GM18861 (cell line): Measurements from ENCODE around the gene MRPL14.

Experiments
- ATAC-seq: cut with Tn5 transposase; IDR thresholded peaks from one replicate; pipeline ENCODE4 v1.9.1; 2021; ENCODE audit not compliant: unreplicated experiment

Gene MRPL14

DNA sequence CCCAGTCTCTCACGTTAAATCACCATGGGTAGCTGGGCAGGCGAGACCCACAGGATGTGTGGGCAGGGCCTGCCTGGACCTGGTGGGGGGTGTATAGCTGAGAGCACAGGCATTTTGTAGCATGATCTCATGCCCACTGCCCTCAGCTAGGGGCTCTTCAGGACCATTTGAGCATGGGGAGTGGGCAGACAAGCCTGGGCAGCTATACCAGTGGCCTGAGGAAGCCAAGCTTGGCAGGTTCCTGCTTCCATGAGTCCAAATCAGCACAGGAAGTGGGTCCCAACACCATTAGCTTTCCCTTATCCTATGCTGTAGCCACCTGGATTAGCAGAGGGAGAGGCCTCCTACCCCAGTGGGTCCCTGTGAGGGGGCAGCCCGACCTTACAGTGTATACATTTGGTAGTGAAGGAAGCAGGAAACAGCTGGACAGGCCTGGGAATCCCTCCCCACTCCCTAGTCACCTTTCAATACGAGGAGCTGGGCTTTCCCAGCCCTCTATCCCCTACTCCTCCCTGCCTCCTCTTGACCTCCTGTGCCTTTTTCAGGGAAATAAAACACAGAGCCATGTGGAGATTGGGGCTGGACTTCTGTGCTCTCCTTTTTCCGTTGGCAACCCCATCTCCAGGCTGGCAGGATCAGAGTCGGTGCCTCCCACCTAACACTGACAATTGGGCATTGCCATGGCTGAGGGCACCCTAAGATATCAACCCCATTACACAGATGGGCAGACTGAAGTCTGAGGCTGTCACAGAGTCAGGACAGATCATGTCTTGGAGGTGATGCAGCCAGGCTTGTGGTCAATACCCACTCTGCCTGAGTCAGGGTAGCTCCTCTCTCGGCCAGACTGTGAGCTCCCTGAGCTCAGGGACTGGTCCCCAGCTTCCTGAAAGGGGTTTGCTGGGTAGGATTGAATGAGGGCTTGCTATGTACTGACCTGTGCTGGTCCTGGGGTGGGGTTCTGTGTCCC is 59.8 kb downstream of the MRPL14 start:
- no peak for ATAC-seq

DNA sequence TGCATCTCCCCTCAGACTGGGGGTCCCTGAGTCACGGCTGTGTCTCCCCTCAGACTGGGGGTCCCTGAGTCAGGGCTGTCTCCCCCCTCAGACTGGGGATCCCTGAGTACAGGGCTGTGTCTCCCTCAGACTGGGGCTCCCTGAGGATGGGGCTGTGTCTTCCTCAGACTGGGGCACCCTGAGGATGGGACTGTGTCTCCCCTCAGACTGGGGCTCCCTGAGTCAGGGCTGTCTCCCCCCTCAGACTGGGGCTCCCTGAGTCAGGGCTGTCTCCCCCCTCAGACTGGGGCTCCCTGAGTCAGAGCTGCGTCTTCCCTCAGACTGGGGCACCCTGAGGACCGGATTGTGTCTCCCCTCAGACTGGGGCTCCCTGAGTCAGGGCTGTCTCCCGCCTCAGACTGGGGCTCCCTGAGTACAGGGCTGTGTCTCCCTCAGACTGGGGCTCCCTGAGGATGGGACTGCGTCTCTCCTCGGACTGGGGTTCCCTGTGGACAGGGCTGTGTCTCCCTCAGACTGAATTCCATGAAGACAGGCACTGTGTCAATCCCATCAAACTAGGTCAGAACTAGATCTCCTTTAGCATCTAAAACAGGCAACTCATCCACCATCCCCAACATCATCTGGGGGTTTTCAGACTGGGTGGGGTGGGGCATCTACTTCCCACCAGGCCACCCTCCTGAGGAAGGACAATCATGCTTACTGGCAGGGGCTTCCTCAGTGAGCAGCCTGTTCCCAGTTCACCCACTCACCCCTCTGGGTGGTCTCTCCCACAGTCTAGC is 60.7 kb downstream of the MRPL14 start:
- ATAC-seq = no peak

DNA sequence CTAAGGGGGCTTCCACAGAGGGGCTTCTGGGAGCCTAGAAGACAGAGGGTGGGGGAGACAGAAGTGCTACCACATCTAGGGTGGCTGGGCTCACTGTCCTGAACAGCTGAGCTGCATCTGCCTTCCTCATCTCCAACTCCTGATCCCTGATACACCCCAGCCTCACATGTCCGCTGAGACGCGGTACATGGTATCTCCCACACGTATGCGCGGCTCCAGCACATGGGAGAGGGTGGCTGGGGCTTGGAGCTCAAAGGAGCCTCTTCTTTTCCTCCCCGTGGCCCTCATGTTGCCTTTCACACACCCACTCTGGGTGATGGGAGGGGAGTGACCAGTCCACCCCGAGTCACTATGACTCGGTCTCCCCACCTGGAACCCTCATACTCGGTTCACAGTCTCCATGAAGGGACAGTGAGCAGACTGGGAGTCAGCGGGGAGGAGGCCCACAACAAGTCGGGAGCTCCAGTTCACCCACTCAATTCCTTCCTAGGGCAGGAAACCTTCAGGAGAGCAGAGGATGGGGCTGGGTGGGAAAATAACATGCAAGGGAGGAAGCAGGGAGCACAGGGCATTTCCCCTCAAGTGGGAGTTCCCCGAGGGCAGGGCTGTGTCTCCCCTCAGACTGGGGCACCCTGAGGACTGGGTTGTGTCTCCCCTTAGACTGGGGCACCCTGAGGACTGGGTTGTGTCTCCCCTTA is 61.7 kb downstream of the MRPL14 start:
- no peak for ATAC-seq

DNA sequence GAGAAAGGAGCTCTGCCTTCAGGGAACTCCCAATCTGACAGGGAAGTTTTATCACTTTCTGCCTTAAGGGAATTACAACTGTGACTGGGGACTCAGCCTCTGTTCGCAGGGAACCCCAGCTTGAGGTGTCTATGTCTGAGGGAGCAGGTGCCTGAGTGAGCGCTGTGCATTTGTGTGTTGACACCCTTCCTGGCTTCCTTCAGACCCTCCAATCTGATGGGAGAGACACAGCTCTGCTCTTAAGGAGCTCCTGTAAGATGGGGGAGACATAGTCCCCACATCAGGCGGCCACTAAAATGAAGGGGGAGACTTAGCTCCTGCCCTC is 62.3 kb downstream of the MRPL14 start:
- no peak for ATAC-seq

DNA sequence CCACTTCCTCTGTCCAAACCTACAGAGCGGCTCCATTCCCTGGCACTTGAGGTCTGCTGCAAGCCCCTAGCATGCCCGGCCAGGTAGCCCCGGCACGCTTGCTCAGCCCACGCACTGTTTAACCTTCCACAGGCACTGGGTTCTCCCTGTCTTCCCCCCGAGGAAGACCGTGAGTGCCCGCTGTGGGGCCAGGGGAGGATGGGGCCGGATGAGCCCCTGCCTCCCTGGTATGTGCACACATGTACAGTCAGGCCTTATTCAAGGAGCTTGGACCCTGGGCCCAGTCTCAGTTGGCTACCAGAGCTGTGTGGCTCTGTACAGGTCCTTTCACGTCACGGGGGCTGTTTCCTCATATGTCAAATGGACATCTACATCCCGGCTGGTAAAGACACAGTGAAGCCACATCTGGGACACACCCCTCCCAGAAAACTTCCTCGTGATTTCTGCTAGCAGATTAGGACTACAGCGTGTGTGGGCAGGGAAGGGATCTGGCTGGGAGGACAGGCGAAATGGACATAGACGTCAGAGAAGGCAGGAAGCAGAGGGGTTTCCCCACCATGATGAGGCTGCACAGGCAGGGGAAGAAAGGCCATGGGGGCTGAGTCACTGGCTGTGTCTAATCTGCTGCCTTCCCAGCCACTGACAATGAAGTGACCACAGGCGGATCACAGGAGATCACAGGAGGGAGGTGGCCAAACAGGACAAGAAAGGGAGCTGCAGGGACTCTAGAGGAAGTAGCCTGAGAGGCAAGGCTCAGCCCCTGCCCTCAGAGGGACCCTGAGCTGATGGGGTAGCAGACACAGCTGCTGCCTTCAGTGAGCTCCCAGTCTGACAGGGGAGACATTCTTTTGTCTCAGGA is 62.9 kb downstream of the MRPL14 start:
- ATAC-seq = no peak

DNA sequence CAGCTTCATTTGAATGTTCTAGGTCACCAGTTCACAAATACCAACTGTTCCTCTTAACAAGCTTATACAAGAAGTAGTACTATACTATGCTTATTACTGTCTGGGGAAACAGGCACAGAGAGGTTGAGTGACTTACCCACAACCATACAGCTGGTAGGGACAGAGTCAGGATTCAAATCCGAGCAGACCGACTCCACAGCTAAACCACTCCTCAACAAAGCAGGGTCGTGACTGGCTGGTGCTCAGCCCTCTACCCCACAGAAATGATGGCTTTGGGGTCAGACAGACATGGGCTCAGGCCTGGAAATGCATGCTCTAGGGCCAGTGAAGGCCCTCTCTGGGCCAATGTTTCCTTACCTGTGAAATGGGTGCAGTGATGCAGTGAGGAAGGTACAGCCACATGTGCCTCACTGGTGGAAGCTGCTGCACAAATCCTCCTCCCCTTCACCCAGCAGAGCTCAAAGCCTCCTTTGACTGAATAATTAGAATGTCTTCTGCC is 63.6 kb downstream of the MRPL14 start:
- ATAC-seq = no peak
